HG03159 (cell line): Measurements from ENCODE around the gene PRUNE2.
"Not testable (repeated sequence)": the region's sequence is repeated elsewhere in the genome, so short reads cannot be mapped to it uniquely, and the experiment has no call there.

Experiments
- ATAC-seq: cut with Tn5 transposase; IDR thresholded peaks from one replicate; pipeline ENCODE4 v1.9.1; 2021; ENCODE audit warnings: mild to moderate bottlenecking, moderate library complexity; ENCODE audit not compliant: unreplicated experiment

Gene PRUNE2

GRCh38 chr9:76905791-76906646 is at the start of gene PRUNE2:
PRUNE2 (minus strand) TSS chr9:76906114; CDS start chr9:76905963, 151 bp downstream.
- no peak for ATAC-seq

- not testable (repeated sequence) for ATAC-seq
These were observed 49.5 kb upstream of the PRUNE2 start for GRCh38 chr9:76955406-76955805.

GRCh38 chr9:76949865-76950264 is 44.0 kb upstream of the PRUNE2 start:
- no peak for ATAC-seq

- ATAC-seq: no peak
These were observed 38.1 kb upstream of the PRUNE2 start for GRCh38 chr9:76944011-76944410.

- ATAC-seq: no peak
These were observed 37.1 kb upstream of the PRUNE2 start for GRCh38 chr9:76943054-76943453.

GRCh38 chr9:76932757-76933156 is 26.8 kb upstream of the PRUNE2 start:
- no peak for ATAC-seq

- no peak for ATAC-seq
These were observed 26.4 kb upstream of the PRUNE2 start for GRCh38 chr9:76932265-76932664.

GRCh38 chr9:76927540-76928240 is 21.8 kb upstream of the PRUNE2 start:
- ATAC-seq: no peak

GRCh38 chr9:76926846-76927245 is 20.9 kb upstream of the PRUNE2 start:
- ATAC-seq: no peak

GRCh38 chr9:76926324-76926741 is 20.4 kb upstream of the PRUNE2 start:
- no peak for ATAC-seq

GRCh38 chr9:76921165-76921564 is 15.3 kb upstream of the PRUNE2 start:
- ATAC-seq: no peak

GRCh38 chr9:76917299-76917698 is 11.4 kb upstream of the PRUNE2 start:
- no peak for ATAC-seq

- ATAC-seq: no peak
These were observed 10.3 kb upstream of the PRUNE2 start for GRCh38 chr9:76916231-76916630.

- ATAC-seq: no peak
These were observed 7.6 kb upstream of the PRUNE2 start for GRCh38 chr9:76913467-76913866.

- peak; percentile 68 for ATAC-seq
These were observed 6.8 kb upstream of the PRUNE2 start for GRCh38 chr9:76912636-76913275.

GRCh38 chr9:76911971-76912370 is 6.1 kb upstream of the PRUNE2 start:
- no peak for ATAC-seq

- no peak for ATAC-seq
These were observed 4.9 kb upstream of the PRUNE2 start for GRCh38 chr9:76910861-76911260.

- ATAC-seq: no peak
These were observed 697 bp upstream of the PRUNE2 start for GRCh38 chr9:76906647-76906975.

- ATAC-seq: no peak
These were observed 1.1 kb downstream of the PRUNE2 start for GRCh38 chr9:76904661-76905457.

GRCh38 chr9:76902395-76902794 is 3.5 kb downstream of the PRUNE2 start:
- ATAC-seq: no peak

GRCh38 chr9:76901801-76902200 is 4.1 kb downstream of the PRUNE2 start:
- no peak for ATAC-seq
